Measurements from ENCODE around the gene CEP104.

- TF ChIP-seq POLR2A (IDR thresholded peaks at IDR 0.05) (no peak), POLR2AphosphoS5 (IDR thresholded peaks at IDR 0.05) (no peak)
- TF ChIP-seq, protein P1, sequence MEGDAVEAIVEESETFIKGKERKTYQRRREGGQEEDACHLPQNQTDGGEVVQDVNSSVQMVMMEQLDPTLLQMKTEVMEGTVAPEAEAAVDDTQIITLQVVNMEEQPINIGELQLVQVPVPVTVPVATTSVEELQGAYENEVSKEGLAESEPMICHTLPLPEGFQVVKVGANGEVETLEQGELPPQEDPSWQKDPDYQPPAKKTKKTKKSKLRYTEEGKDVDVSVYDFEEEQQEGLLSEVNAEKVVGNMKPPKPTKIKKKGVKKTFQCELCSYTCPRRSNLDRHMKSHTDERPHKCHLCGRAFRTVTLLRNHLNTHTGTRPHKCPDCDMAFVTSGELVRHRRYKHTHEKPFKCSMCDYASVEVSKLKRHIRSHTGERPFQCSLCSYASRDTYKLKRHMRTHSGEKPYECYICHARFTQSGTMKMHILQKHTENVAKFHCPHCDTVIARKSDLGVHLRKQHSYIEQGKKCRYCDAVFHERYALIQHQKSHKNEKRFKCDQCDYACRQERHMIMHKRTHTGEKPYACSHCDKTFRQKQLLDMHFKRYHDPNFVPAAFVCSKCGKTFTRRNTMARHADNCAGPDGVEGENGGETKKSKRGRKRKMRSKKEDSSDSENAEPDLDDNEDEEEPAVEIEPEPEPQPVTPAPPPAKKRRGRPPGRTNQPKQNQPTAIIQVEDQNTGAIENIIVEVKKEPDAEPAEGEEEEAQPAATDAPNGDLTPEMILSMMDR (IDR thresholded peaks at IDR 0.05): no peak
Observed at GRCh38 chr1:3774946-3775489, 82.0 kb downstream of the CEP104 start.
